K562 (cell line): Measurements from ENCODE around the gene ARHGAP10.

ENCODE experiments used
- MAFF ChIP-seq: IDR thresholded peaks from 2 replicates; pipeline ENCODE4 v1.6.1; 2012; ENCODE audit warnings: low read length, improper control_type of control experiment
- ZKSCAN1 ChIP-seq: fragments of 150-350 bp; IDR thresholded peaks from 2 replicates; pipeline ENCODE4 v1.6.1; 2016; ENCODE audit warnings: low read depth, low read length

DNA sequence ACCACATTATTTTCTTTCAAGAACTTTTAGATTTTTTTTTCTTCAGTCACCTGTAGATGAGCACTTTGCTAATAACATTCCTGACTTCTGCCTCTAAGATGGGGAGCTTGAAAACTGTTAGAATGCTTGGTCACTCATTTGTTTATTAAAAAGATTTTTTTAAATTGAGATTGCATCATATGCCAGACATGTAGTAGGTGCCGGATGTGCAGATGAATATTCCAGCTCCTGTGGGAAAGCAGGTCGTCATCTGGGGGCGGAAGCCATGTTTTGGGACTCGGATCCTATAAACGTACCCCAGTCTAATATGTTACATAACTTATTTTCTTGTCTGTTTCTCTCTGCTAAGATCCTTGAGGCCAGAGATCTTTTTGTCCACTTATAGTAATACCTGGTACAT lies 236.8 kb downstream of the ARHGAP10 start:
- TF ChIP-seq ZKSCAN1 (no peak), MAFF (no peak)
